Mesodermal cell (in vitro differentiated cells): ENCODE data around the gene PYDC1. TPM values are rescaled to one million over a fixed set of nuclear protein-coding genes. Genes with fewer than 3 reads are reported as not detected.

Source experiments
- H3K27ac ChIP-seq: 2 replicates; pipeline ENCODE4 v1.7.0; 2013; ENCODE audit warnings: mild to moderate bottlenecking, low read depth, low read length, moderate library complexity; ENCODE audit not compliant: severe bottlenecking
- H3K36me3 ChIP-seq: 2 replicates; pipeline ENCODE4 v1.7.1; 2013; ENCODE audit warnings: mild to moderate bottlenecking, low read length, moderate library complexity; ENCODE audit not compliant: control insufficient read depth, insufficient read depth
- H3K4me1 ChIP-seq: one replicate; pipeline ENCODE4 v1.7.1; 2013; ENCODE audit warnings: mild to moderate bottlenecking, low read length; ENCODE audit not compliant: insufficient read depth, control insufficient read depth, poor library complexity, severe bottlenecking
- H3K4me3 ChIP-seq: 2 replicates; pipeline ENCODE4 v1.7.0; 2013; ENCODE audit warnings: low read length, control low read depth, mild to moderate bottlenecking; ENCODE audit not compliant: insufficient read depth, poor library complexity, severe bottlenecking; ENCODE audit errors: extremely low read depth
- H3K9me3 ChIP-seq: 2 replicates; pipeline ENCODE4 v1.7.1; 2013; ENCODE audit warnings: mild to moderate bottlenecking, low read length, moderate library complexity; ENCODE audit not compliant: control insufficient read depth
- WGBS, 2 experiments: methylation state at CpG; one replicate each; pipeline ENCODE4 v1.1.5; 2013; ENCODE audit warnings: missing lambda C conversion rate in 2 of 2; ENCODE audit not compliant: insufficient coverage in 2 of 2; 5-methylcytosine and 5-hydroxymethylcytosine counted together
- polyA plus RNA-seq, 2 experiments: library from polyadenylated mRNA; stranded (reverse); fragments of 50-300 nt; gene quantifications; one replicate each; pipeline ENCODE4 v1.2.3, GENCODE V29; 2013

PYDC1 gene
- polyA plus RNA-seq (2013, experiment 1 of 2) = not detected
- polyA plus RNA-seq (2013, experiment 2 of 2) = not detected

GRCh38 chr16:31216422-31217135 is at the start of gene PYDC1:
Gene PYDC1, minus strand, starts transcription at chr16:31217135. Its CDS starts 107 bp downstream, at chr16:31217028.
- H3K36me3 ChIP-seq = no peaks in the 10 kb centered on the region
- 6 to 7% methylated on average over 51 of the region's 52 CpGs for WGBS, 2 experiments
- no peaks in the 10 kb centered on the region for H3K9me3 ChIP-seq
- H3K27ac ChIP-seq = no peak within 1 kb of the TSS
- peak within 1 kb of the TSS; percentile 31 for H3K4me3 ChIP-seq
- H3K4me1 ChIP-seq = peaks cover 10% of the 10 kb centered on the region

- H3K27ac ChIP-seq = no peak overlapping the region
- H3K4me1 ChIP-seq = no peaks in the 10 kb centered on the region
- no peaks in the 10 kb centered on the region for H3K36me3 ChIP-seq
- 73 to 85% methylated on average over 13 to 14 of the region's 20 CpGs for WGBS, 2 experiments
- H3K9me3 ChIP-seq = no peaks in the 10 kb centered on the region
- H3K4me3 ChIP-seq = no peak overlapping the region
Measured at GRCh38 chr16:31265329-31266245, 48.7 kb upstream of the PYDC1 start.

- Histone ChIP-seq H3K4me3 (no peak overlapping the region), H3K9me3 (no peaks in the 10 kb centered on the region), H3K36me3 (no peaks in the 10 kb centered on the region), H3K4me1 (no peaks in the 10 kb centered on the region), H3K27ac (no peak overlapping the region)
- 87 to 90% methylated on average over 2 of the region's 3 CpGs for WGBS, 2 experiments
Measured at GRCh38 chr16:31262084-31262483, 45.1 kb upstream of the PYDC1 start.

- 91 to 94% methylated on average over 8 to 10 of the region's 14 CpGs for WGBS, 2 experiments
- Histone ChIP-seq H3K27ac (no peak overlapping the region), H3K4me3 (no peak overlapping the region), H3K36me3 (no peaks in the 10 kb centered on the region), H3K4me1 (no peaks in the 10 kb centered on the region), H3K9me3 (no peaks in the 10 kb centered on the region)
Measured at GRCh38 chr16:31260136-31260931, 43.4 kb upstream of the PYDC1 start.

- Histone ChIP-seq H3K4me3 (no peak overlapping the region), H3K36me3 (no peaks in the 10 kb centered on the region), H3K9me3 (no peaks in the 10 kb centered on the region), H3K27ac (no peak overlapping the region), H3K4me1 (no peaks in the 10 kb centered on the region)
- 71 to 85% methylated on average over 1 to 3 of the region's 4 CpGs for WGBS, 2 experiments
Measured at GRCh38 chr16:31258366-31258765, 41.4 kb upstream of the PYDC1 start.

GRCh38 chr16:31256466-31256865 is 39.5 kb upstream of the PYDC1 start:
- WGBS, 2 experiments = 90 to 91% methylated on average over 6 to 8 of the region's 8 CpGs
- no peak overlapping the region for H3K27ac ChIP-seq
- no peaks in the 10 kb centered on the region for H3K36me3 ChIP-seq
- H3K9me3 ChIP-seq = no peaks in the 10 kb centered on the region
- no peaks in the 10 kb centered on the region for H3K4me1 ChIP-seq
- H3K4me3 ChIP-seq = no peak overlapping the region

GRCh38 chr16:31253642-31254045 is 36.7 kb upstream of the PYDC1 start:
- Histone ChIP-seq H3K4me3 (no peak overlapping the region), H3K36me3 (no peaks in the 10 kb centered on the region), H3K4me1 (no peaks in the 10 kb centered on the region), H3K27ac (no peak overlapping the region), H3K9me3 (no peaks in the 10 kb centered on the region)
- WGBS, 2 experiments = 81 to 100% methylated on average over 4 to 5 of the region's 5 CpGs

GRCh38 chr16:31251435-31251834 is 34.5 kb upstream of the PYDC1 start:
- Histone ChIP-seq H3K4me3 (no peak overlapping the region), H3K9me3 (no peaks in the 10 kb centered on the region), H3K27ac (no peak overlapping the region), H3K36me3 (no peaks in the 10 kb centered on the region), H3K4me1 (no peaks in the 10 kb centered on the region)
- 87 to 100% methylated on average over 4 to 5 of the region's 5 CpGs for WGBS, 2 experiments

- WGBS, 2 experiments = 91 to 96% methylated on average over 5 to 7 of the region's 7 CpGs
- Histone ChIP-seq H3K4me1 (no peaks in the 10 kb centered on the region), H3K9me3 (no peaks in the 10 kb centered on the region), H3K27ac (no peak overlapping the region), H3K36me3 (no peaks in the 10 kb centered on the region), H3K4me3 (no peak overlapping the region)
Measured at GRCh38 chr16:31250782-31251384, 33.9 kb upstream of the PYDC1 start.

- no peaks in the 10 kb centered on the region for H3K36me3 ChIP-seq
- 84 to 94% methylated on average over 3 of the region's 5 CpGs for WGBS, 2 experiments
- H3K4me3 ChIP-seq = no peak overlapping the region
Measured at GRCh38 chr16:31248344-31248743, 31.4 kb upstream of the PYDC1 start.

More at GRCh38 chr16:31248344-31248743, 31.4 kb upstream of the PYDC1 start:
- Histone ChIP-seq H3K4me1 (no peaks in the 10 kb centered on the region), H3K9me3 (no peaks in the 10 kb centered on the region), H3K27ac (no peak overlapping the region)
